Measurements from ENCODE around the gene POU2F3.

DNA sequence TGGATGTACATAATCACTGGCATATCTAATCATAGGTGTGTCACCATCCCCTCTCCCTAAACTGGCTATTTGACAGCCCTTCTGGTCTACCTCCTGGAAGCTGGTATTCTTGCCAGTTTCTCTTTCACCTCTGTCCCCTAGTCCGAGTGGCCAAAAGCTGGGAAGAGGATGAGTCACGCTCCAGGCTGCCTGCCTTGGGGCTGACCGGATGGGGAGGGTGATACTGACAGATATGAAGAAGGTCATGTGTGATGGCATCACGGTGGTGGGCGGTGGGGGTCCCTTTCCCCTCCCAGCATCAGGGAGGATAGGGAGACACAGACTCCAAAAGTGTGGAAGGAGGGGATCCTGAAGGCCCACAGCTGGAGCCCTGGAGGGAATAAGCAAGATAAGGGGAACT, 24.3 kb upstream of the POU2F3 start:
- no peak for TF ChIP-seq POLR2A (IDR thresholded peaks at IDR 0.05)
- TF ChIP-seq, protein P1, sequence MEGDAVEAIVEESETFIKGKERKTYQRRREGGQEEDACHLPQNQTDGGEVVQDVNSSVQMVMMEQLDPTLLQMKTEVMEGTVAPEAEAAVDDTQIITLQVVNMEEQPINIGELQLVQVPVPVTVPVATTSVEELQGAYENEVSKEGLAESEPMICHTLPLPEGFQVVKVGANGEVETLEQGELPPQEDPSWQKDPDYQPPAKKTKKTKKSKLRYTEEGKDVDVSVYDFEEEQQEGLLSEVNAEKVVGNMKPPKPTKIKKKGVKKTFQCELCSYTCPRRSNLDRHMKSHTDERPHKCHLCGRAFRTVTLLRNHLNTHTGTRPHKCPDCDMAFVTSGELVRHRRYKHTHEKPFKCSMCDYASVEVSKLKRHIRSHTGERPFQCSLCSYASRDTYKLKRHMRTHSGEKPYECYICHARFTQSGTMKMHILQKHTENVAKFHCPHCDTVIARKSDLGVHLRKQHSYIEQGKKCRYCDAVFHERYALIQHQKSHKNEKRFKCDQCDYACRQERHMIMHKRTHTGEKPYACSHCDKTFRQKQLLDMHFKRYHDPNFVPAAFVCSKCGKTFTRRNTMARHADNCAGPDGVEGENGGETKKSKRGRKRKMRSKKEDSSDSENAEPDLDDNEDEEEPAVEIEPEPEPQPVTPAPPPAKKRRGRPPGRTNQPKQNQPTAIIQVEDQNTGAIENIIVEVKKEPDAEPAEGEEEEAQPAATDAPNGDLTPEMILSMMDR (IDR thresholded peaks at IDR 0.05 in 4 of 5, conservative IDR thresholded peaks at IDR 0.05 in 1 of 5), result no peak

Data from gastrocnemius medialis (tissue), 4 donors.